HCT116 (cell line): ENCODE results near the gene PACSIN2.

Experiments
- CTCF ChIP-seq, 3 experiments: fragments of 200-600 bp in 1 of 3; sonication (generic) in 1 of 3; IDR thresholded peaks in 2 of 3; conservative IDR thresholded peaks in 1 of 3; 2 replicates each; pipeline ENCODE4 v1.5.1; 2012 to 2017; ENCODE audit warnings: low read depth in 2 of 3, low read length in 2 of 3, antibody characterized with exemption in 1 of 3, borderline replicate concordance in 1 of 3, control low read depth in 1 of 3, mild to moderate bottlenecking in 1 of 3, mixed read lengths in 1 of 3, mixed run types in 1 of 3, moderate library complexity in 1 of 3; ENCODE audit not compliant: insufficient read depth in 1 of 3
- ELF1 ChIP-seq: IDR thresholded peaks from 2 replicates; pipeline ENCODE4 v1.6.1; 2012; ENCODE audit warnings: low read depth, borderline replicate concordance
- EZH2 ChIP-seq: fragments of 200-600 bp; sonication (generic); IDR thresholded peaks from 2 replicates; pipeline ENCODE4 v1.6.1; 2017; ENCODE audit warnings: antibody characterized with exemption, mixed run types
- EZH2phosphoT487 ChIP-seq: fragments of 200-600 bp; IDR thresholded peaks from 2 replicates; pipeline ENCODE4 v1.6.1; 2018; ENCODE audit warnings: antibody characterized with exemption, borderline replicate concordance
- POLR2A ChIP-seq: IDR thresholded peaks from 2 replicates; pipeline ENCODE4 v1.7.0; 2011; ENCODE audit warnings: borderline replicate concordance; ENCODE audit not compliant: insufficient read depth, insufficient read length; ENCODE audit errors: extremely low read depth
- POLR2AphosphoS5 ChIP-seq: IDR thresholded peaks from 2 replicates; pipeline ENCODE4 v1.6.1; 2011; ENCODE audit warnings: mild to moderate bottlenecking, low read depth, low read length, moderate library complexity
- SIN3A ChIP-seq: IDR thresholded peaks from 2 replicates; pipeline ENCODE4 v1.6.1; 2012; ENCODE audit warnings: low read depth
- TF ChIP-seq, protein P1 (sequence below): IDR thresholded peaks from 2 replicates; pipeline ENCODE4 v1.6.1; 2011; ENCODE audit warnings: mild to moderate bottlenecking, low read length, moderate library complexity; ENCODE audit not compliant: insufficient replicate concordance; ENCODE audit errors: extremely low read depth
- TF ChIP-seq, protein P2 (sequence below): IDR thresholded peaks from 2 replicates; pipeline ENCODE4 v1.6.1; 2012

DNA sequence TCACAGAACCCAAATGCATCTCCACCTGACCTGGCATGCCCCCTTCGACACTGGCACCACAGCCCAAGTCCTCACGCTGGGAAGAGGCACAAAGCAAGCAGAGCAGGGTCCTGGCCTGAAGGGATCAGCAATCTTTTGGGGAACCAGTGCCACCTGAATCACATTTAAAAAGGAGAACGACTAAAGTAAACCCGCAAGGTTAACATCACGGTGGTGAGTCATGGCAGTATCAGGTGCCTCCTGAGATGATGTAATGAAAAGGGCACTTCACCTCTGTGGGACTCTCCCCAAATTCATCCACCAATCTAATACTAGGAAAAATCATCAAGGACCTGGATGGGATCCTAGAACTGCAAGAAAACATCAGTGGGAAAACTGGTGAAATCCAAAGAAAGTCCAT is 44.9 kb downstream of the PACSIN2 start:
- TF ChIP-seq POLR2A (no peak), SIN3A (no peak), CTCF (IDR thresholded peaks at IDR 0.05 in 2 of 3, conservative IDR thresholded peaks at IDR 0.05 in 1 of 3; ENCODE audit: borderline replicate concordance in 1 of 3, insufficient read depth in 1 of 3, low read depth in 2 of 3, low read length in 2 of 3) (no peak), EZH2 (no peak), POLR2AphosphoS5 (no peak), EZH2phosphoT487 (no peak), ELF1 (no peak)
- TF ChIP-seq, protein P1, sequence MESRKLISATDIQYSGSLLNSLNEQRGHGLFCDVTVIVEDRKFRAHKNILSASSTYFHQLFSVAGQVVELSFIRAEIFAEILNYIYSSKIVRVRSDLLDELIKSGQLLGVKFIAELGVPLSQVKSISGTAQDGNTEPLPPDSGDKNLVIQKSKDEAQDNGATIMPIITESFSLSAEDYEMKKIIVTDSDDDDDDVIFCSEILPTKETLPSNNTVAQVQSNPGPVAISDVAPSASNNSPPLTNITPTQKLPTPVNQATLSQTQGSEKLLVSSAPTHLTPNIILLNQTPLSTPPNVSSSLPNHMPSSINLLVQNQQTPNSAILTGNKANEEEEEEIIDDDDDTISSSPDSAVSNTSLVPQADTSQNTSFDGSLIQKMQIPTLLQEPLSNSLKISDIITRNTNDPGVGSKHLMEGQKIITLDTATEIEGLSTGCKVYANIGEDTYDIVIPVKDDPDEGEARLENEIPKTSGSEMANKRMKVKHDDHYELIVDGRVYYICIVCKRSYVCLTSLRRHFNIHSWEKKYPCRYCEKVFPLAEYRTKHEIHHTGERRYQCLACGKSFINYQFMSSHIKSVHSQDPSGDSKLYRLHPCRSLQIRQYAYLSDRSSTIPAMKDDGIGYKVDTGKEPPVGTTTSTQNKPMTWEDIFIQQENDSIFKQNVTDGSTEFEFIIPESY: no peak
- TF ChIP-seq, protein P2, sequence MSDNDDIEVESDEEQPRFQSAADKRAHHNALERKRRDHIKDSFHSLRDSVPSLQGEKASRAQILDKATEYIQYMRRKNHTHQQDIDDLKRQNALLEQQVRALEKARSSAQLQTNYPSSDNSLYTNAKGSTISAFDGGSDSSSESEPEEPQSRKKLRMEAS: no peak
